HCEC 1CT (cell line): ENCODE data around the gene RAB40B.
"Not testable (repeated sequence)": the region's sequence is repeated elsewhere in the genome, so short reads cannot be mapped to it uniquely, and the experiment has no call there.

Experiments used
- DNase-seq: peaks from one replicate; pipeline ENCODE4 v3.0.0-alpha.2; 2017

Gene RAB40B

GRCh38 chr17:82698065-82698973 lies at the start of gene RAB40B:
Gene RAB40B (minus strand): TSS chr17:82698698. CDS start chr17:82698596, 102 bp downstream.
- DNase-seq = peak; percentile 98

GRCh38 chr17:82745524-82745923 lies 47.0 kb upstream of the RAB40B start:
- no peak for DNase-seq

- not testable (repeated sequence) for DNase-seq
Observed at GRCh38 chr17:82744736-82745135, 46.2 kb upstream of the RAB40B start.

GRCh38 chr17:82743344-82744219 lies 45.1 kb upstream of the RAB40B start:
- DNase-seq = no peak

- no peak for DNase-seq
Observed at GRCh38 chr17:82740906-82741759, 42.6 kb upstream of the RAB40B start.

- no peak for DNase-seq
Observed at GRCh38 chr17:82737967-82738877, 39.7 kb upstream of the RAB40B start.

- DNase-seq = no peak
Observed at GRCh38 chr17:82736511-82737185, 38.1 kb upstream of the RAB40B start.

- peak; percentile 17 for DNase-seq
Observed at GRCh38 chr17:82734987-82735866, 36.7 kb upstream of the RAB40B start, which contains the start of gene FN3K. Gene FN3K (plus strand): TSS chr17:82735615. CDS start chr17:82735637, 22 bp downstream.

- no peak for DNase-seq
Observed at GRCh38 chr17:82732118-82732743, 33.7 kb upstream of the RAB40B start.

GRCh38 chr17:82729479-82730260 lies 31.2 kb upstream of the RAB40B start:
- no peak for DNase-seq

GRCh38 chr17:82726427-82726826 lies 27.9 kb upstream of the RAB40B start:
- DNase-seq = no peak

- DNase-seq = no peak
Observed at GRCh38 chr17:82723169-82723807, 24.8 kb upstream of the RAB40B start.

- DNase-seq = no peak
Observed at GRCh38 chr17:82722341-82723013, 24.0 kb upstream of the RAB40B start.

GRCh38 chr17:82720204-82720603 lies 21.7 kb upstream of the RAB40B start:
- DNase-seq = no peak

- DNase-seq = no peak
Observed at GRCh38 chr17:82718986-82719685, 20.6 kb upstream of the RAB40B start.

- DNase-seq = peak; percentile 93
Observed at GRCh38 chr17:82716203-82717010, 17.9 kb upstream of the RAB40B start, which contains the start of gene FN3KRP. Gene FN3KRP (plus strand): TSS chr17:82716706. CDS start chr17:82716756, 50 bp downstream.
